Raji (cell line): ENCODE results near the gene FCHO2.

ENCODE experiments used
- POLR2A ChIP-seq: IDR thresholded peaks from 2 replicates; pipeline ENCODE4 v1.6.1; 2011; ENCODE audit warnings: low read depth, low read length, control low read depth; ENCODE audit not compliant: insufficient read depth

FCHO2 gene

GRCh38 chr5:73135021-73135420 is 179.2 kb downstream of the FCHO2 start:
- TF ChIP-seq POLR2A = no peak

GRCh38 chr5:73135429-73136054 is 179.7 kb downstream of the FCHO2 start:
- TF ChIP-seq POLR2A = no peak

- no peak for TF ChIP-seq POLR2A
These were observed 180.3 kb downstream of the FCHO2 start for GRCh38 chr5:73136055-73136562.

GRCh38 chr5:73137563-73138530 is 182.0 kb downstream of the FCHO2 start:
- TF ChIP-seq POLR2A = no peak

GRCh38 chr5:73139485-73139884 is 183.6 kb downstream of the FCHO2 start:
- no peak for TF ChIP-seq POLR2A
